Activated T-cell treated with anti-CD3 and anti-CD28 coated beads, Interleukin-2, amount 50 U/mL, for 24 hours (primary cell): Measurements from ENCODE around the gene TUBB2B.
"Not testable (repeated sequence)": the region's sequence is repeated elsewhere in the genome, so short reads cannot be mapped to it uniquely, and the experiment has no call there.

ENCODE experiments used
- DNase-seq: peaks from one replicate; pipeline ENCODE4 v3.0.0-alpha.2; 2020
- H3K27ac Mint-ChIP-seq: 2 replicates; pipeline ENCODE4 v1.8.0; 2020; ENCODE audit warnings: mild to moderate bottlenecking, mixed read lengths
- H3K27me3 Mint-ChIP-seq: 2 replicates; pipeline ENCODE4 v1.8.0; 2020; ENCODE audit warnings: mixed read lengths
- H3K36me3 Mint-ChIP-seq: 2 replicates; pipeline ENCODE4 v1.8.0; 2020; ENCODE audit warnings: low read depth, mixed read lengths
- H3K4me1 Mint-ChIP-seq: 2 replicates; pipeline ENCODE4 v1.8.0; 2020; ENCODE audit warnings: low read depth, mixed read lengths
- H3K4me3 Mint-ChIP-seq: 2 replicates; pipeline ENCODE4 v1.8.0; 2020; ENCODE audit warnings: mild to moderate bottlenecking, moderate library complexity, mixed read lengths
- H3K9me3 Mint-ChIP-seq: 2 replicates; pipeline ENCODE4 v1.8.0; 2020; ENCODE audit warnings: mixed read lengths

TUBB2B gene

DNA sequence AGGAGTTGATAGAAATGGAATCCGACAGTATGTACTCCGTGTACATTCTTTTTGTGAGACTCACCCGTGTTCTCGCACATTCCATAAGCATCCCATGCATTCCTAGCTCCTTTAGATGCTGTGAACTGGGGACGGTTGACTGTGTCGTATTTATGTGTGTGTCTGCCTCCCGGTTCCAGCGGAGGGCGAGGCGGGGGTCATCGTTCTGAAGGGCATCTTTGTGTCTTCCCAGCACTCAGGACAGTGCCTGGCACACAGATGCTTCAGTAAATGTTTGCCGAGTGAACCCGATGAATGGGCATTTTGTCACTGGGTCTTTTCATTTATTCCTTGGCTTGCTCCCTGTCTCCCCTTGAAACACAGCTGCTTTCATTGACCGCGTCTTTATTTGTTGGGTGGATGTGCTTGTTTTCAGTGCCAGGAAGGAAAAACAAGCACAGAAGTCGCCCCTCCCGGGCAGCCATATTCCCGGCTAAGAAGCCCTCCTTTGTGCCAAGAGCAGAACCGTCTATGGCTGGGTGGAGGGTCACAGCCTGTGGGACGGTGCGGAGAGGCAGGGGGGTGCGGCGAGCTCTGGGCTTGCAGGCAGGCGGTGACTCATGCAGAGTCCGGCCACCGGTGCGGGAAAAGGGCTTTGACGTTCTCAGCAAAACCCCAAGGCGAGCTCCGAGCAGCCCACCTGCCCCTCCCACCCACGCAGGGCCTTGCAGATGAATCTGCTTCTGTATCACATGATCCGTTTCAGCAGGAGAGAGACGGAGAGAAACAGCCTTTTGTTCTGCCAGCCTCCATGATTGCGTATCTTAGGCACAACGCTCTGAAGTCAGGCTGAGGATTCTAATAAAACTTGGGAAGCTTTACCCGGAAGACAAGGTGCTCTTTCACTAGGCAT lies 20.0 kb upstream of the TUBB2B start:
- H3K4me1 Mint-ChIP-seq, result peaks cover 4% of the 10 kb centered on the region
- peak; percentile 13 for DNase-seq
- H3K9me3 Mint-ChIP-seq, result no peaks in the 10 kb centered on the region
- H3K4me3 Mint-ChIP-seq, result no peak overlapping the region
- no peaks in the 10 kb centered on the region for H3K36me3 Mint-ChIP-seq
- H3K27ac Mint-ChIP-seq, result no peak overlapping the region
- peaks cover 61% of the 10 kb centered on the region for H3K27me3 Mint-ChIP-seq

- Mint-ChIP-seq H3K4me1 (no peaks in the 10 kb centered on the region), H3K9me3 (no peaks in the 10 kb centered on the region), H3K27me3 (peaks cover 61% of the 10 kb centered on the region), H3K27ac (no peak overlapping the region), H3K4me3 (no peak overlapping the region), H3K36me3 (no peaks in the 10 kb centered on the region)
- no peak for DNase-seq
Observed at GRCh38 chr6:3245216-3245615, 17.8 kb upstream of the TUBB2B start.

- DNase-seq, H3K4me1 Mint-ChIP-seq, H3K9me3 Mint-ChIP-seq, H3K36me3 Mint-ChIP-seq, H3K27ac Mint-ChIP-seq, H3K4me3 Mint-ChIP-seq: not testable (repeated sequence)
- H3K27me3 Mint-ChIP-seq, result peaks cover 61% of the 10 kb centered on the region
Observed at GRCh38 chr6:3244832-3245161, 17.3 kb upstream of the TUBB2B start.

GRCh38 chr6:3244003-3244831 lies 16.8 kb upstream of the TUBB2B start:
- Mint-ChIP-seq H3K4me3 (no peak overlapping the region), H3K36me3 (no peaks in the 10 kb centered on the region), H3K27ac (no peak overlapping the region), H3K27me3 (peaks cover 56% of the 10 kb centered on the region), H3K4me1 (no peaks in the 10 kb centered on the region), H3K9me3 (no peaks in the 10 kb centered on the region)
- DNase-seq, result no peak

DNA sequence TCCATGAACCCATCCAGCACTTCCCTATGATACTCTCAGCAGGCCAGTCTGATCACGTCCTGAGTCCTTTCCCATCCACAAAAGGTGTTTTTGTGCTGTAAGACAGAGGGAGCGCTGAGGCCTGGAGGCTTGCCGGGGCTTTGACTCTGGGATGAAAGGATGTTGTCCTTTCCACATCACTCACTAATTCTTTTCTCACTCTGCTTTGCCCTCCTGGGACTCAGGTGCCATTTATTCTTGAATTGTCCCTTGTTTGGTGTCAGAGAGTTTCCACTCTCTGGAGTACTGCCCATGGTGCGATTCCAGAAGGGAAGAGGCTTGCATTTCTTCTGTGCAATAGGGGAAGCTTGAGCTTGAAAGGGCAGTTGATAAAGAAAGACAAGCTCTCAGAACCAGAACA lies 15.3 kb upstream of the TUBB2B start:
- DNase-seq, result no peak

DNA sequence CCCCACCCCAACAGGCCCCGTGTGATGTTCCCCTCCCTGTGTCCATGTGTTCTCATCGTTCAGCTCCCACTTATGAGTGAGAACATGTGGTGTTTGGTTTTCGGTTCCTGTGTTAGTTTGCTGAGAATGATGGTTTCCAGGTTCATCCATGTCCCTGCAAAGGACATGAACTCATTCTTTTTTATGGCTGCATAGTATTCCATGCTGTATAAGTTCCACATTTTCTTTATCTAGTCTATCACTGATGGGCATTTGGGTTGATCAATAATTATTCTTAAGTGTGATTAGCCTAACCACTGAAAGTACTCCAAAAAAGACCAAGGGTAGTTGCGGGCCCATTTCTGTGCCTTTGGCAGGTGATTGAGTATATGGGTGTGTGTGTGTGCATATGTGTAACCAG lies 14.3 kb upstream of the TUBB2B start:
- not testable (repeated sequence) for H3K4me1 Mint-ChIP-seq, H3K4me3 Mint-ChIP-seq, DNase-seq, H3K9me3 Mint-ChIP-seq, H3K27ac Mint-ChIP-seq, H3K36me3 Mint-ChIP-seq
- H3K27me3 Mint-ChIP-seq, result peaks cover 59% of the 10 kb centered on the region

More for the DNA sequence above, 15.3 kb upstream of the TUBB2B start:
- Mint-ChIP-seq H3K9me3 (no peaks in the 10 kb centered on the region), H3K4me1 (no peaks in the 10 kb centered on the region), H3K4me3 (no peak overlapping the region), H3K27ac (no peak overlapping the region), H3K27me3 (peaks cover 59% of the 10 kb centered on the region), H3K36me3 (no peaks in the 10 kb centered on the region)

- H3K9me3 Mint-ChIP-seq, result no peaks in the 10 kb centered on the region
Observed at GRCh38 chr6:3240595-3240994, 13.1 kb upstream of the TUBB2B start.

DNA sequence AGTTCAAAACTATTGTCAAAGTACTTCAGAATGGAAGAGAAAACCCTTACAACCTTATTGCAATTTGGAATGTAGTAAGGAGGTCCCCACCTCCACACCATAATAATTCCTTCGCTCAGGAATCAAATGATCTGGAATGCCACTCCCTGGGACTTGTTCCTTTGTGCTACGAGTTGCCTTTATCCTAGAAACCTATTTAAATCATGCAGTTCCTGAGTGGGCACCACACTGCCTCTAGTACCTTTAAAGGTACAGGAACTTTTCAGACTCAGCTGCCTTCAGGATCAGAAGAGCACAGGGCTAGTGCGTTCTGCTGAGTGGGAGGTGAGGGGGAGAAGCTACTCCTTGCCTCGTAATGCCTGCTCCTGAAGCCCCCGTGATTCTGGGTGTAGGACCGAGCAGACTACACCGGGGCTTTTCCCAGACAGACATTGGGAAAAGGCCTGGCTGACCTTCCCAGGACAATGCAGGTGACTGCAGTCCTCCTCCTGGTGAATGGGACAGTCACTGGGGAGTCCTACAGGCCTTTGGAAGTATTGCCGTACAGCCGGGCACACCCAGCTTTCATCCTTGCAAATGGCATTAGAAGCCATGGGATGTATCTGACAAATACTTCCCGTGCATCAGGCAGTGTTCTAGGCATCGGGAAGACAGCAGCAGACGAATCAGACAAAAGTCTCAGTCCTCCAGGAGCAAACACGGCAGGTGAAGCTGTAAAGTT lies 11.8 kb upstream of the TUBB2B start:
- DNase-seq, result no peak
- Mint-ChIP-seq H3K4me1 (no peaks in the 10 kb centered on the region), H3K9me3 (no peaks in the 10 kb centered on the region), H3K4me3 (no peak overlapping the region), H3K27me3 (peaks cover 63% of the 10 kb centered on the region), H3K27ac (no peak overlapping the region), H3K36me3 (no peaks in the 10 kb centered on the region)

More at GRCh38 chr6:3240595-3240994, 13.1 kb upstream of the TUBB2B start:
- Mint-ChIP-seq H3K4me3 (no peak overlapping the region), H3K36me3 (no peaks in the 10 kb centered on the region), H3K27ac (no peak overlapping the region), H3K27me3 (peaks cover 61% of the 10 kb centered on the region), H3K4me1 (no peaks in the 10 kb centered on the region)
- no peak for DNase-seq

GRCh38 chr6:3237761-3238662 lies 10.6 kb upstream of the TUBB2B start:
- Mint-ChIP-seq H3K27me3 (peaks cover 64% of the 10 kb centered on the region), H3K4me3 (no peak overlapping the region), H3K9me3 (no peaks in the 10 kb centered on the region), H3K36me3 (no peaks in the 10 kb centered on the region), H3K27ac (no peak overlapping the region), H3K4me1 (no peaks in the 10 kb centered on the region)
- DNase-seq, result no peak

DNA sequence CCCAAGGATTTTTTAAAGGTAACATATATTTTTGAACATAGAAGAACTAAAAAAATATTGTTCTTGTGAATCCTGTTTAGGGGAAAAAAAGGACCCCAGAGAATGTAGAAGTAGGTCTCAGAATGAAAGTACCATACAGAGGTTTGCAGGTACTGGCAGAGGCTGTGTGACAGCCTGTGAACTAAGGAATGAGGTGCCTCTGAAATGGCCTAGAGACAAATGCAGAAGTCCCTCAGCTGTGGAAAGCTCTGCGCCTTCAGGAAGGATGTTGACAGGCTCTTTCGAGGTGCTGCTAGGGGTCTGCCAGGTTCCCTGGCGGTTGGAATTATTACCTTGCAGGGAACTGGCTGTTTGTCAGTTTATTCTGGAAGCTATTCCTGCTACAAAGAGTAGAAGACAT lies 8.6 kb upstream of the TUBB2B start:
- H3K27ac Mint-ChIP-seq, result no peak overlapping the region
- no peaks in the 10 kb centered on the region for H3K9me3 Mint-ChIP-seq
- H3K4me1 Mint-ChIP-seq, result peaks cover 13% of the 10 kb centered on the region
- DNase-seq, result no peak
- peaks cover 77% of the 10 kb centered on the region for H3K27me3 Mint-ChIP-seq
- no peaks in the 10 kb centered on the region for H3K36me3 Mint-ChIP-seq
- no peak overlapping the region for H3K4me3 Mint-ChIP-seq

DNA sequence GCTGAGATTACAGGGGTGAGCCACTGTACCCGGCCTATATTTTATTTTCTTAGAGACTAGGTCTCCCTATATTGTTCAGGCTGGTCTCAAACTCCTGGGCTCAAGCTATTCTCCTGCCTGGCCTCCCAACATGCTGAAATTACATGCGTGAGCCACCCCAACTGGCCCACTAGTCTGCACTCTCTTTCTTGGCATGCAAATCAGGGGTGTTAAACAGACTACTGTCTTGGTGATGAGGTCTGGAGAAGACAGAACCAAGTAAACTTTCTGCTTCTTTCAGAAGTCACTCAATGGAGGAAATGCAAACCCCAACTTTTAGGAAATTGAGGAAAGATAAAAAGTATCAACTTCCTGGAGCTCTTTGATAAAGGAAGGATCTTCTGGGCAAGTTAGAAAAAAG lies 8.0 kb upstream of the TUBB2B start:
- H3K4me1 Mint-ChIP-seq, result peaks cover 18% of the 10 kb centered on the region
- no peak overlapping the region for H3K4me3 Mint-ChIP-seq
- H3K27me3 Mint-ChIP-seq, result peaks cover 82% of the 10 kb centered on the region
- H3K36me3 Mint-ChIP-seq, result no peaks in the 10 kb centered on the region
- H3K9me3 Mint-ChIP-seq, result no peaks in the 10 kb centered on the region
- H3K27ac Mint-ChIP-seq, result no peak overlapping the region
- DNase-seq, result no peak

DNA sequence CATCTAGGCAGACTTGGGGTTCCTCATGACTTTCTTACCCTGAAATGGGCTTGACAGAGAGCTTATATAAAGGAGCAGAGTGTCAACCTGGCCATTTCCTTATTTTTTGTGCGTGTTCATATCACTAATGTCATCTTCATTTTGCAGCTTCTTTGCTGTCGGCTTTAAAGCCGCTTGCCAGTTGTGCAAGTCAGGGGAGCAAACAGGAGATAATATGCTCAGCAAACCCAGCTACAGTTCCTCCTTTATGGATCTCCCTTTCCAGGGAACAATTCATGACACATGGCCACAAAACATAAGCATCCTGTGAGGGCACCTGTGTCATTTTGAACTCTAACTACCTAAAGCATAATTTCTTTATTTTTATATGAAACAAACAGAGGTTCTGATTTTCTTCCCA lies 6.5 kb upstream of the TUBB2B start:
- H3K4me1 Mint-ChIP-seq, result peaks cover 34% of the 10 kb centered on the region
- no peaks in the 10 kb centered on the region for H3K36me3 Mint-ChIP-seq
- peaks cover 90% of the 10 kb centered on the region for H3K27me3 Mint-ChIP-seq
- DNase-seq, result no peak
- H3K4me3 Mint-ChIP-seq, result no peak overlapping the region
- H3K9me3 Mint-ChIP-seq, result no peaks in the 10 kb centered on the region
- H3K27ac Mint-ChIP-seq, result no peak overlapping the region

DNA sequence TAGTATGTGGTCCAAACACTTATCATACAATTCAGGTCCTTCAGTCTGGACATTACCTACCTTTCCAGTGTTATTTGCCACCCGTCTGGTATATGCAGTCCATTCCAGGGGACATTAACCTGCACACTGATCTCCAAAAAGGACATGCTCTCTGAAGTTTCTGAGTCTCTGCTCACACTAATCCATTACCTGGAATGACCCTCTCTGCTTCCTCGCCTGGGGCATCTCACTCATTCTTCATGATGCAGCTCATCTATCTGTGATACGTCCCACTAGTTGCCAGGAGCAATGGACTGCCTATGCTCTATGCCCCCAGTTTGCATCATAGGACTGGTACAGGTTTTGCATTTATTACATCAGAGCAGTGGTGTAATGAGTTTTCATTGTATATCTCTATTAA lies 5.9 kb upstream of the TUBB2B start:
- no peak overlapping the region for H3K4me3 Mint-ChIP-seq
- H3K9me3 Mint-ChIP-seq, result no peaks in the 10 kb centered on the region
- peaks cover 37% of the 10 kb centered on the region for H3K4me1 Mint-ChIP-seq
- no peak overlapping the region for H3K27ac Mint-ChIP-seq
- H3K36me3 Mint-ChIP-seq, result no peaks in the 10 kb centered on the region
- peaks cover 89% of the 10 kb centered on the region for H3K27me3 Mint-ChIP-seq
- DNase-seq, result no peak
